GM23338 (cell line): ENCODE data around the gene AP2A1. TPM values are rescaled to one million over a fixed set of nuclear protein-coding genes. Genes with fewer than 3 reads are reported as not detected.

Source experiments
- ATAC-seq: fragments of 200-7000 bp; cut with Tn5 transposase; 3 replicates; pipeline ENCODE4 v1.9.1; 2020
- DNase-seq: peaks from one replicate; pipeline ENCODE4 v3.0.0-alpha.2; 2015; ENCODE audit warnings: low spot score
- H2AFZ ChIP-seq: fragments of 200-600 bp; sonication (generic); 2 replicates; pipeline ENCODE4 v1.8.0; 2016; ENCODE audit warnings: antibody characterized with exemption, mild to moderate bottlenecking, moderate library complexity
- H3F3A ChIP-seq: fragments of 200-600 bp; sonication (generic); replicated peaks from 2 replicates; pipeline ENCODE4 v1.8.0; 2017; ENCODE audit warnings: antibody characterized with exemption, mixed run types, low read depth
- H3K27ac ChIP-seq: fragments of 200-600 bp; sonication (generic); 2 replicates; pipeline ENCODE4 v1.6.1; 2016; ENCODE audit warnings: low read depth
- H3K27me3 ChIP-seq: fragments of 200-600 bp; sonication (generic); 2 replicates; pipeline ENCODE4 v1.8.0; 2016; ENCODE audit warnings: mild to moderate bottlenecking, mixed run types, moderate library complexity; ENCODE audit not compliant: insufficient read depth
- H3K36me3 ChIP-seq: fragments of 200-600 bp; sonication (generic); 2 replicates; pipeline ENCODE4 v1.8.0; 2016; ENCODE audit warnings: mild to moderate bottlenecking; ENCODE audit not compliant: insufficient read depth
- H3K4me1 ChIP-seq: fragments of 200-600 bp; sonication (generic); 2 replicates; pipeline ENCODE4 v1.8.0; 2016; ENCODE audit warnings: mild to moderate bottlenecking, moderate library complexity; ENCODE audit not compliant: insufficient read depth
- H3K4me2 ChIP-seq: fragments of 200-600 bp; sonication (generic); 2 replicates; pipeline ENCODE4 v1.7.1; 2017; ENCODE audit warnings: mixed run types
- H3K4me3 ChIP-seq: fragments of 200-600 bp; sonication (generic); 2 replicates; pipeline ENCODE4 v1.6.1; 2016; ENCODE audit warnings: mixed run types
- H3K79me2 ChIP-seq: fragments of 200-600 bp; sonication (generic); replicated peaks from 2 replicates; pipeline ENCODE4 v1.8.0; 2017; ENCODE audit warnings: mild to moderate bottlenecking; ENCODE audit not compliant: insufficient read depth
- H3K9me2 ChIP-seq: fragments of 200-600 bp; sonication (generic); 2 replicates; pipeline ENCODE4 v1.8.0; 2017; ENCODE audit not compliant: insufficient read depth
- H4K20me1 ChIP-seq: fragments of 200-600 bp; sonication (generic); replicated peaks from 2 replicates; pipeline ENCODE4 v1.8.0; 2017; ENCODE audit warnings: mild to moderate bottlenecking; ENCODE audit not compliant: insufficient read depth
- H3K27ac Mint-ChIP-seq: 2 replicates; pipeline ENCODE4 v1.8.0; 2020; ENCODE audit warnings: inconsistent platforms, mild to moderate bottlenecking, moderate library complexity, mixed read lengths
- H3K27me3 Mint-ChIP-seq: 3 replicates; pipeline ENCODE4 v1.8.0; 2022; ENCODE audit warnings: low read depth, mild to moderate bottlenecking, moderate library complexity, mixed read lengths, inconsistent platforms; ENCODE audit not compliant: insufficient read depth, poor library complexity
- H3K36me3 Mint-ChIP-seq: 3 replicates; pipeline ENCODE4 v1.8.0; 2021; ENCODE audit warnings: low read depth, mild to moderate bottlenecking, inconsistent platforms, moderate library complexity, mixed read lengths
- H3K4me1 Mint-ChIP-seq: 3 replicates; pipeline ENCODE4 v1.8.0; 2020; ENCODE audit warnings: mild to moderate bottlenecking, inconsistent platforms, mixed read lengths
- H3K4me3 Mint-ChIP-seq: 3 replicates; pipeline ENCODE4 v1.8.0; 2021; ENCODE audit warnings: moderate library complexity, mild to moderate bottlenecking, inconsistent platforms, mixed read lengths
- H3K9me3 Mint-ChIP-seq: 3 replicates; pipeline ENCODE4 v1.8.0; 2020; ENCODE audit warnings: moderate library complexity, mild to moderate bottlenecking, inconsistent platforms, mixed read lengths
- CTCF ChIP-seq, 2 experiments: fragments of 200-600 bp in 1 of 2; sonication (generic) in 1 of 2; conservative IDR thresholded peaks; 2 replicates each; pipeline versions ENCODE4 v1.5.1 to v1.6.1; 2016 to 2017; ENCODE audit warnings: antibody characterized with exemption in 2 of 2, low read depth in 2 of 2, mild to moderate bottlenecking in 2 of 2, moderate library complexity in 1 of 2
- EZH2 ChIP-seq: fragments of 200-600 bp; sonication (generic); IDR thresholded peaks from one replicate; pipeline ENCODE4 v1.8.0; 2017; ENCODE audit warnings: antibody characterized with exemption, mild to moderate bottlenecking, low read depth; ENCODE audit not compliant: unreplicated experiment
- EZH2phosphoT487 ChIP-seq: fragments of 200-600 bp; sonication (generic); IDR thresholded peaks from one replicate; pipeline ENCODE4 v1.8.1; 2018; ENCODE audit warnings: antibody characterized with exemption; ENCODE audit not compliant: unreplicated experiment
- JUNB ChIP-seq: IDR thresholded peaks from one replicate; pipeline ENCODE4 v1.6.1; 2016; ENCODE audit warnings: antibody characterized with exemption; ENCODE audit not compliant: unreplicated experiment
- POLR2AphosphoS5 ChIP-seq: IDR thresholded peaks from 2 replicates; pipeline ENCODE4 v1.6.1; 2016; ENCODE audit warnings: antibody characterized with exemption, low read depth
- REST ChIP-seq: IDR thresholded peaks from one replicate; pipeline ENCODE4 v1.6.1; 2018; ENCODE audit warnings: antibody characterized with exemption; ENCODE audit not compliant: unreplicated experiment
- STAT1 ChIP-seq: IDR thresholded peaks from one replicate; pipeline ENCODE4 v1.6.1; 2016; ENCODE audit warnings: antibody characterized with exemption; ENCODE audit not compliant: unreplicated experiment
- ZNF114 ChIP-seq: fragments of 250-450 bp; sonication (Bioruptor Pico); IDR thresholded peaks from 2 replicates; pipeline ENCODE4 v1.5.0; 2020; ENCODE audit warnings: mild to moderate bottlenecking, moderate library complexity
- ZNF462 ChIP-seq: fragments of 250-450 bp; sonication (Bioruptor Pico); IDR thresholded peaks from 2 replicates; pipeline ENCODE4 v1.5.0; 2020; ENCODE audit warnings: mild to moderate bottlenecking, moderate library complexity
- polyA plus RNA-seq: library from polyadenylated mRNA; unstranded; fragments of >200 nt; fragmentation: Nextera tagmentation; extraction: Ambion mirVana; gene quantifications from 2 replicates; pipeline ENCODE4 v1.2.1, GENCODE V29; 2016
- total RNA-seq: library from RNA; depleted of rRNA; stranded (reverse); fragments of >200 nt; shearing (Covaris generic); gene quantifications from 2 replicates; pipeline ENCODE4 v1.2.3, GENCODE V29; 2014

Gene AP2A1
- total and polyA plus RNA-seq, 2 experiments from 2014 or later, result 34.1 to 129 TPM

- TF ChIP-seq ZNF462, result no peak
- no peak for TF ChIP-seq EZH2
- no peak for TF ChIP-seq ZNF114 (CRISPR knock-in tag)
- no peak for TF ChIP-seq EZH2phosphoT487
- no peak for TF ChIP-seq STAT1
Measured at GRCh38 chr19:49786376-49786820, 19.6 kb downstream of the AP2A1 start (continued).

GRCh38 chr19:49787746-49788145 is 20.9 kb downstream of the AP2A1 start:
- DNase-seq (no peak), ATAC-seq (no peak)
- H3K36me3 ChIP-seq, result peaks cover 11% of the 10 kb centered on the region; the same call in 1 of the 2 replicates
- Mint-ChIP-seq H3K4me1 (no peaks in the 10 kb centered on the region), H3K4me3 (no peak overlapping the region), H3K27me3 (peaks cover 10% of the 10 kb centered on the region), H3K36me3 (peaks cover 44% of the 10 kb centered on the region), H3K9me3 (peaks cover 3% of the 10 kb centered on the region; the same call in 1 of the 3 replicates), H3K27ac (no peak overlapping the region)
- no peak overlapping the region for H3K4me3 ChIP-seq
- H3F3A ChIP-seq, result no peaks in the 10 kb centered on the region
- H3K4me2 ChIP-seq, result no peak overlapping the region
- H3K27me3 ChIP-seq, result no peaks in the 10 kb centered on the region
- no peaks in the 10 kb centered on the region for H3K9me2 ChIP-seq
- no peak overlapping the region for H3K27ac ChIP-seq
- H4K20me1 ChIP-seq, result peaks cover 4% of the 10 kb centered on the region
- H2AFZ ChIP-seq, result no peak overlapping the region
- no peaks in the 10 kb centered on the region; the same call in 1 of the 2 replicates for H3K79me2 ChIP-seq
- H3K4me1 ChIP-seq, result no peaks in the 10 kb centered on the region
- TF ChIP-seq JUNB (no peak), POLR2AphosphoS5 (no peak), REST (no peak), CTCF (conservative IDR thresholded peaks at IDR 0.05; ENCODE audit: low read depth in 2 of 2) (no peak)
